CD8-positive, alpha-beta memory T cell (primary cell): ENCODE data around the gene ZNF358. TPM values are rescaled to one million over a fixed set of nuclear protein-coding genes. Genes with fewer than 3 reads are reported as not detected.

Source experiments
- CTCF ChIA-PET: fragments of 350-600 bp; sonication (Branson Sonifier 250); formaldehyde crosslinking; loops from one replicate; lab custom pipeline; 2021; ENCODE audit warnings: antibody characterized with exemption; lab: Charles Lee
- POLR2A ChIA-PET: fragments of 350-600 bp; sonication (Branson Sonifier 250); formaldehyde crosslinking; loops from one replicate; lab custom pipeline; 2021; ENCODE audit warnings: antibody characterized with exemption; lab: Charles Lee
- DNase-seq, 5 donors: peaks; one replicate each; pipeline versions ENCODE4 v3.0.0 to v3.0.0-alpha.2; 2020 to 2022; ENCODE audit warnings: mixed read lengths in 1 of 5
- H3K27ac ChIP-seq: one replicate; pipeline ENCODE4 v1.7.0; 2013; ENCODE audit warnings: low read depth, mild to moderate bottlenecking, low read length, moderate library complexity
- H3K27me3 ChIP-seq: 2 replicates; pipeline ENCODE4 v1.7.0; 2013; ENCODE audit warnings: low read length, mild to moderate bottlenecking; ENCODE audit not compliant: insufficient read depth, poor library complexity, severe bottlenecking
- H3K36me3 ChIP-seq: 2 replicates; pipeline ENCODE4 v1.7.0; 2013; ENCODE audit warnings: mild to moderate bottlenecking, low read length, moderate library complexity; ENCODE audit not compliant: insufficient read depth
- H3K4me1 ChIP-seq: 2 replicates; pipeline ENCODE4 v1.7.0; 2013; ENCODE audit warnings: mild to moderate bottlenecking, low read length, moderate library complexity; ENCODE audit not compliant: insufficient read depth
- H3K4me3 ChIP-seq: 2 replicates; pipeline ENCODE4 v1.7.0; 2013; ENCODE audit warnings: mild to moderate bottlenecking, low read length
- H3K9me3 ChIP-seq: 2 replicates; pipeline ENCODE4 v1.7.0; 2013; ENCODE audit warnings: mild to moderate bottlenecking, low read length
- H3K27ac Mint-ChIP-seq, 8 donors: one replicate each; pipeline ENCODE4 v1.8.0; 2020 to 2021; ENCODE audit warnings: mixed read lengths in 8 of 8, mild to moderate bottlenecking in 6 of 8, inconsistent platforms in 3 of 8, moderate library complexity in 3 of 8
- H3K27me3 Mint-ChIP-seq, 2 donors: one replicate each; pipeline ENCODE4 v1.8.0; 2020 to 2021; ENCODE audit warnings: mixed read lengths in 2 of 2, mild to moderate bottlenecking in 1 of 2, moderate library complexity in 1 of 2
- H3K36me3 Mint-ChIP-seq, 3 donors: one replicate each; pipeline ENCODE4 v1.8.0; 2020 to 2021; ENCODE audit warnings: mixed read lengths in 3 of 3, inconsistent platforms in 1 of 3, mild to moderate bottlenecking in 1 of 3
- H3K4me1 Mint-ChIP-seq, 3 donors: one replicate each; pipeline ENCODE4 v1.8.0; 2020 to 2021; ENCODE audit warnings: mixed read lengths in 3 of 3, inconsistent platforms in 1 of 3, mild to moderate bottlenecking in 1 of 3
- H3K4me3 Mint-ChIP-seq, 7 donors: one replicate each; pipeline ENCODE4 v1.8.0; 2020 to 2021; ENCODE audit warnings: mixed read lengths in 7 of 7, mild to moderate bottlenecking in 6 of 7, moderate library complexity in 4 of 7, inconsistent platforms in 2 of 7
- H3K9me3 Mint-ChIP-seq, 5 donors: one replicate each; pipeline ENCODE4 v1.8.0; 2020 to 2022; ENCODE audit warnings: mixed read lengths in 5 of 5, mild to moderate bottlenecking in 3 of 5, moderate library complexity in 2 of 5, inconsistent platforms in 1 of 5
- polyA plus RNA-seq: library from polyadenylated mRNA; unstranded; fragments of 300-500 nt; fragmentation: Illumina TruSeq; gene quantifications from one replicate; pipeline ENCODE4 v1.2.3, GENCODE V29; 2021
- total RNA-seq, 2 experiments: library from RNA; stranded (reverse); gene quantifications; one replicate each; pipeline ENCODE4 v1.2.3, GENCODE V29; 2021

The ZNF358 gene
- total and polyA plus RNA-seq, 3 experiments from 2014 or later = 2.5 to 8.9 (median 7.6) TPM

DNA sequence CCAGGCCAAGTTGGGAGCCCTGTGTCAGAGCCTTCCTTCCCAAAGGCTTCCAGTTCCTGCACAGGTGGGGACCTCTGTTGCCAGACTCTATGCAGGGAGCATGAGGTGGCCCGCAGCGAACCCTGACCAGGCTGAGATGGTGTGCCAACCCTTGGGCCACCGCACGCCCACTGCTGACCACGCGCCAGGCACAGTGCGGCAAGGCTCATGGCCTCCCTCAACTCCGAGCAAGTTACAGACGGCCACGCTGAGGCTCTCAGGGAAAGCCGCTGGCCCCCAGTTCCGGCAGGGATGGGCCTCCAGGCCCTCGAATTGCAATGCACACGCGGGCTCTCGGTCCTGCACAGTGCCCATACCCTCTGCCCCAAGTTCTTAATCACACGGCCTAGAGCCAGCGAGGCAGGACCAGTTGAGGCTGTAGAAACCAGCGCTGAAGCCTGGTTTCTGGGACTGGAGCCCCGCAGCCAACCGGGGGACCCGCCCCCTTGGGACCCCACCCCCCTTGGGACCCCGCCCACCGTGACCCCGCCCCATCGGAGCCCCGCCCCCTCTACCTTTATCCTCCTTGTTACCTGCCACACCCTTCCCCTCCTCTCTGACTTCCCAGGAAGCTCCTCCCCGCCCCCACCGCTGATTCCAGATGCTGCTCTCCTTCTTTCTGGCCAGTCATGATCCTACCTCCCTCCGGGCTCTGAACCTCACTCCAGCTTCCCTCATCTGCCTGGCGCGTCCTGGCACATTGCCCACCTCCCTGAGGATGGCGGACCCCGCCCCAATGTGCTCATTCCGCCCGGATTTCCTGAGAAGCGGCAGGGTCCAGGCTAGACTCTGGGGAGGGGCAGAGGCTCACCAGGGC lies 33.1 kb upstream of the ZNF358 start:
- no peaks in the 10 kb centered on the region for H3K9me3 Mint-ChIP-seq
- no peaks in the 10 kb centered on the region for H3K36me3 ChIP-seq
- ChIA-PET POLR2A (no interaction called here), CTCF (no interaction called here)
- no peaks in the 10 kb centered on the region for H3K27me3 ChIP-seq
- H3K27ac Mint-ChIP-seq = peak overlapping the region in 3 of 8 donors; percentile 53 to 79 (median 73)
- no peak overlapping the region for H3K27ac ChIP-seq
- no peak for DNase-seq
- H3K4me3 Mint-ChIP-seq = peak overlapping the region in 1 of 7 donors; percentile 64
- H3K4me1 Mint-ChIP-seq = peaks cover 0 to 8% (median 5%) of the 10 kb centered on the region in 3 donors
- H3K4me3 ChIP-seq = no peak overlapping the region
- peaks cover 7% of the 10 kb centered on the region for H3K4me1 ChIP-seq
- peaks cover 4 to 6% of the 10 kb centered on the region in 2 donors for H3K27me3 Mint-ChIP-seq
- no peaks in the 10 kb centered on the region for H3K9me3 ChIP-seq
- no peaks in the 10 kb centered on the region for H3K36me3 Mint-ChIP-seq

DNA sequence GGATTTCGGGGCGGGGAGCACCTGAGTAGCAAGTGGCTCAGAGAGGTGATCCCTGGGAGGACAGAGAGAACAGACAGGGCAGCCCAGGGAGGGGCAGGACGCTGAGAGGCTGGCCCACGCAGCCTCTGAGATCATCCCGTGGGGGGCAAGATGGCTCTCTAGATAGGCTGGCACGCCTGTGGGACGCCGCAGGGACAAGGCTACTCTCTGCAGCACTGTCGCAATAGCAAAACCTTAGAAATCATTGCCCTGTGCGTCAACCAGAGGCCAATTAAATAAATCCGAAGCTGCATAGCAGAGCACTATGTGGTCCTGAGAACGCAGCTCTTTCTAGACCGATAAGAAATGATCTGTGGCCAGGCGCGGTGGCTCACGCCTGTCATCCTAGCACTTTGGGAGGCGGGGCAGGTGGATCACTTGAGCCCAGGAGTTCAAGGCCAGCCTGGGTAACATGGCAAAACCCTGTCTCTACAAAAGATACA lies 32.1 kb upstream of the ZNF358 start:
- no peak overlapping the region for H3K4me3 ChIP-seq
- Mint-ChIP-seq H3K9me3 (no peaks in the 10 kb centered on the region), H3K27me3 (peaks cover 4 to 6% of the 10 kb centered on the region in 2 donors), H3K4me1 (peaks cover 0 to 8% (median 5%) of the 10 kb centered on the region in 3 donors), H3K27ac (peak overlapping the region in 3 of 8 donors; percentile 73 to 79 (median 77)), H3K4me3 (peak overlapping the region in 2 of 7 donors; percentile 34 to 64), H3K36me3 (no peaks in the 10 kb centered on the region)
- H3K9me3 ChIP-seq = no peaks in the 10 kb centered on the region
- ChIA-PET POLR2A (no interaction called here), CTCF (no interaction called here)
- H3K27ac ChIP-seq = no peak overlapping the region
- H3K27me3 ChIP-seq = no peaks in the 10 kb centered on the region
- no peaks in the 10 kb centered on the region for H3K36me3 ChIP-seq
- peaks cover 13% of the 10 kb centered on the region for H3K4me1 ChIP-seq
- DNase-seq = no peak

DNA sequence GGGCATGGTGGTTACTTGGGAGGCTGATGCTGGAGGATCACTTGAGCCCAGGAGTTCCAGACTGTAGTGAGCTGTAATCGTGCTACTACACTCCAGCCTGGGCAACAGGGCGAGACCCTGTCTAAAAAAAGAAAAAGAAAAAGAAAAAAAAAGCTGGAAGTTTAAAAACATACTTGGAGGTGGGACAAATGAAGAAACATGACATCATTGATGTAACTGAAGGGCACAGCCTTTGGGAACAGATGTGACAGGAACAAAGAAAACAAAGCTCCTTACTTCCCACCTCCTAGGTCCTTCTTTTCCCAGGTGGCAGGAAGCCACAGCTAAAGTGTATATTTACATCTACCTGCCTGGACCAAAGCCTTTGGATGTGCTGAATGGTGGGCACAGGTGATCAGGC lies 29.0 kb upstream of the ZNF358 start:
- Mint-ChIP-seq H3K4me1 (peaks cover 11 to 15% (median 12%) of the 10 kb centered on the region in 3 donors), H3K4me3 (peak overlapping the region in 4 of 7 donors; percentile 28 to 74 (median 40)), H3K27me3 (peaks cover 3 to 4% of the 10 kb centered on the region in 2 donors), H3K9me3 (no peaks in the 10 kb centered on the region), H3K36me3 (peaks cover 0 to 1% (median 0%) of the 10 kb centered on the region in 3 donors), H3K27ac (peak overlapping the region in 4 of 8 donors; percentile 57 to 80 (median 74))
- Histone ChIP-seq H3K27ac (no peak overlapping the region), H3K9me3 (no peaks in the 10 kb centered on the region), H3K27me3 (no peaks in the 10 kb centered on the region), H3K4me1 (peaks cover 20% of the 10 kb centered on the region), H3K36me3 (no peaks in the 10 kb centered on the region), H3K4me3 (no peak overlapping the region)
- CTCF ChIA-PET = no interaction called here
- POLR2A ChIA-PET = no interaction called here
- DNase-seq = no peak

DNA sequence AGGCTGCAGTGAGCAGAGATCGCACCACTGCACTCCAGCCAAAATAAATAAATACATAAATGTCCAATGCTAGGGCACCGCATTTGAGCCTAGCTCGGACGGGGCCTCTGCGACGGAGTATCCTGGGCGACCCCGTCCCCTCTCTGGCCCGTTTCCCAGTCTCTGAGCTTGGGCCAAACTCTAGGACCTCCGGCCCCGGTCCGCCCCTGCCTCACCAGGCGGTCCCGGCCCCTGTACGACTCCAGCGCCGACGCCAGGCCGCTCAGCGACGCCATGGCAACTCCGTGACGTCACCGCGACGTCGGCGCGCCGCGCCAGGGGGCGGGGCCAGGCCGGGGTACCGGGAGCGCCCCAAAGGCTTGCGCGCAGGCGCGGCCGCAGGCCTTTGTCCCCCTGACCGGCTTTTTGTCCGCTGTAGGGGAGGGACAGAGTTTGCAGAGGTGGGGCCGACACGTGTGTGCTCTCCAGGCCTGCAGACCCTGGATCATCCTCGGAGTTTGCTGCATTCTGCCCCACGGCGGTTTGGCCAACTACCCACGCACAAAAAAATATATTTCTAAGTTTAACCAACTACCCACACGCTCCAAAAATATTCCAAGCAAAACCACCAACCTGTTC lies 27.1 kb upstream of the ZNF358 start, which contains the start of gene PEX11G:
TSS of gene PEX11G (minus strand) at position 300 of the 618 bp plus-strand sequence. CDS start at position 275, 25 bp downstream.
- ChIA-PET CTCF (no interaction called here), POLR2A (interaction anchor here (0.5 to 0.8 kb wide), 2 partner anchors 34 to 108 kb away, joined by 3 to 5 read pairs; partner anchors contain the start of gene MCOLN1)
- peak within 1 kb of the TSS; percentile 70 to 95 (median 90) for H3K27ac Mint-ChIP-seq
- H3K27me3 ChIP-seq = no peaks in the 10 kb centered on the region
- no peaks in the 10 kb centered on the region for H3K9me3 Mint-ChIP-seq
- H3K4me3 Mint-ChIP-seq = peak within 1 kb of the TSS; percentile 80 to 94 (median 87)
- H3K27me3 Mint-ChIP-seq = no peaks in the 10 kb centered on the region
- H3K36me3 Mint-ChIP-seq = peaks cover 0 to 1% (median 1%) of the 10 kb centered on the region in 3 donors
- H3K4me1 ChIP-seq = peaks cover 12% of the 10 kb centered on the region
- DNase-seq = peak; percentile 85 to 91 (median 89)
- no peaks in the 10 kb centered on the region for H3K9me3 ChIP-seq
- peak within 1 kb of the TSS; percentile 90 for H3K4me3 ChIP-seq
- no peaks in the 10 kb centered on the region for H3K36me3 ChIP-seq
- H3K27ac ChIP-seq = peak within 1 kb of the TSS; percentile 72
- H3K4me1 Mint-ChIP-seq = peaks cover 9 to 18% (median 17%) of the 10 kb centered on the region in 3 donors

DNA sequence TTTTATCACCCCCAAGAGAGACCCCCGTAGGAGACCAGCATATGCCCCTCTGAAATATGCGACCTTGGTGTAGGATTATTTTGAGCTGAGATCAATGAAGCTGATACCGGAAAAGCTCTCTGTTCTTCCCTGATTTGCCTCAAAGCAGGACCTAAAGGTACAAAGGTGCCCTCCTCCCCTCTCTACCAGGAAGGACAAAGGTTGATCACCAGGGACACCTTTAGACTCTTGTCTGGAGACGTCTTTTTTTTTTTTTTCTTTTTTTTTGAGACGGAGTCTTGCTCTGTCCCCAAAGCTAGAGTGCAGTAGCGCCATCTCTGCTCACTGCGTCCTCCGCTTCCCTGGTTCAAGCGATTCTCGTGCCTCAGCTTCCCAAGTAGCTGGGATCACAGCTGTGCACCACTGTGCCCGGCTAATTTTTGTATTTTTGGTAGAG lies 26.3 kb upstream of the ZNF358 start:
- Mint-ChIP-seq H3K27me3 (no peaks in the 10 kb centered on the region), H3K4me1 (peaks cover 9 to 18% (median 17%) of the 10 kb centered on the region in 3 donors), H3K36me3 (peaks cover 0 to 1% (median 1%) of the 10 kb centered on the region in 3 donors), H3K27ac (peak overlapping the region in 6 of 8 donors; percentile 84 to 95 (median 92)), H3K9me3 (no peaks in the 10 kb centered on the region), H3K4me3 (peak overlapping the region; percentile 56 to 94 (median 87))
- ChIA-PET POLR2A (no interaction called here), CTCF (no interaction called here)
- no peak overlapping the region for H3K4me3 ChIP-seq
- H3K4me1 ChIP-seq = peaks cover 12% of the 10 kb centered on the region
- H3K36me3 ChIP-seq = no peaks in the 10 kb centered on the region
- peak overlapping the region; percentile 72 for H3K27ac ChIP-seq
- no peaks in the 10 kb centered on the region for H3K27me3 ChIP-seq
- H3K9me3 ChIP-seq = no peaks in the 10 kb centered on the region
- no peak for DNase-seq

DNA sequence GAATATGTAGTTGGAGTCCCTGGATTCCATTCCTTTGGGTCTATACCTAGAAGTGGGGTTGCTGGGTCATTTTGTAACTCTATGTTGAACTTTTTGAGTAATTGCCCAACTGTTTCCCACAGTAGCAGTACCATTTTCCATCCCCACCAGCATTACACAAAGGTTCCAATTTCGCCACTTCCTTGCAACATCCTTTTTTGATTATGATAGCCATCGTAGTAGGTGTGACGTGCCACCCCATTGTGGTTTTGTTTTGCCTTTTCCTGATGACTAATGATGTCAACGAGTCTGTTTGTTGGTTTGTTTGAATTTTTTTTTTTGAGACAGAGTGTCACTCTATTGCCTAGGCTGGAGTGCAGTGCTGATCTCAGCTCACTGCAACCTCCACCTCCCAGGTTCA lies 23.8 kb upstream of the ZNF358 start:
- H3K36me3 Mint-ChIP-seq = peaks cover 0 to 1% (median 1%) of the 10 kb centered on the region in 3 donors
- CTCF ChIA-PET = no interaction called here
- no peak overlapping the region for H3K27ac ChIP-seq
- H3K27ac Mint-ChIP-seq = peak overlapping the region in 3 of 8 donors; percentile 4 to 86 (median 6)
- H3K27me3 Mint-ChIP-seq = peaks cover 3 to 9% of the 10 kb centered on the region in 2 donors
- H3K4me3 Mint-ChIP-seq = peak overlapping the region in 1 of 7 donors; percentile 79
- POLR2A ChIA-PET = no interaction called here
- H3K4me1 Mint-ChIP-seq = peaks cover 9 to 18% (median 17%) of the 10 kb centered on the region in 3 donors
- H3K9me3 ChIP-seq = no peaks in the 10 kb centered on the region
- no peak overlapping the region for H3K4me3 ChIP-seq
- peaks cover 12% of the 10 kb centered on the region for H3K4me1 ChIP-seq
- DNase-seq = peak in 1 of 5 donors; percentile 23
- no peaks in the 10 kb centered on the region for H3K9me3 Mint-ChIP-seq
- H3K27me3 ChIP-seq = no peaks in the 10 kb centered on the region
- H3K36me3 ChIP-seq = no peaks in the 10 kb centered on the region

DNA sequence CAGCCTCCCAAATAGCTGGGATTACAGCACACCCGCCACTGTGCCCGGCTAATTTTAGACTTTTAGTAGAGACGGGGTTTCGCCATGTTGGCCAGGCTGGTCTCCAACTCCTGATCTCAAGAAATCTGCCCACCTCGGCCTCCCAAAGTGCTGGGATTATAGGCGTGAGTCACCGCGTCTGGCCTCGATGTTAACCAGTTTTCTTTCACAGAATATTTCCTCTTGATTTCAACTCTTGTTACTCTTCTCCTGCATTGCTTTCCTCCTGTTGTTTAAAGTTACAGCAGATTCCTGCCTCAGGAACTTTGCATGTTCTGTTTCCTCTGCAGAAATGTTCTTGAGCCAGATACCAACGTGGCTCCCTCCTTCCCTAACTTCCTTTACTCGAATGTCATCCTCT lies 23.3 kb upstream of the ZNF358 start:
- H3K36me3 Mint-ChIP-seq = peaks cover 0 to 1% (median 1%) of the 10 kb centered on the region in 3 donors
- peaks cover 5 to 14% of the 10 kb centered on the region in 2 donors for H3K27me3 Mint-ChIP-seq
- Histone ChIP-seq H3K4me3 (no peak overlapping the region), H3K27ac (no peak overlapping the region), H3K9me3 (no peaks in the 10 kb centered on the region), H3K36me3 (no peaks in the 10 kb centered on the region), H3K4me1 (peaks cover 12% of the 10 kb centered on the region), H3K27me3 (no peaks in the 10 kb centered on the region)
- H3K4me1 Mint-ChIP-seq = peaks cover 9 to 18% (median 17%) of the 10 kb centered on the region in 3 donors
- ChIA-PET POLR2A (no interaction called here), CTCF (no interaction called here)
- peak overlapping the region in 2 of 8 donors; percentile 35 to 86 for H3K27ac Mint-ChIP-seq
- no peak for DNase-seq
- peak overlapping the region in 1 of 7 donors; percentile 79 for H3K4me3 Mint-ChIP-seq
- H3K9me3 Mint-ChIP-seq = no peaks in the 10 kb centered on the region
